ENCODE data around the gene MED13. TPM values are rescaled to one million over a fixed set of nuclear protein-coding genes. Genes with fewer than 3 reads are reported as not detected.

MED13 gene
- total RNA-seq, 4 donors from 2014 or later: 41.9 to 51.7 (median 49.1) TPM

- no peak overlapping the region for H3K4me3 ChIP-seq
- 85% methylated on average over 9 of the region's 9 CpGs for WGBS
- H3K36me3 ChIP-seq: no peaks in the 10 kb centered on the region
- no peak for DNase-seq (ENCODE audit: extremely low spot score)
- no peak overlapping the region for H3K27ac ChIP-seq (replicated peaks in 1 of 4)
- intact Hi-C loops (cut with DNase I): no loop called here
- peaks cover 0 to 5% (median 0%) of the 10 kb centered on the region in 4 donors for H3K4me1 ChIP-seq
- TF ChIP-seq POLR2A (IDR thresholded peaks at IDR 0.05; ENCODE audit: low read depth) (no peak), POLR2AphosphoS5 (IDR thresholded peaks at IDR 0.05) (no peak), EP300 (IDR thresholded peaks at IDR 0.05) (no peak)
- TF ChIP-seq, protein P1, sequence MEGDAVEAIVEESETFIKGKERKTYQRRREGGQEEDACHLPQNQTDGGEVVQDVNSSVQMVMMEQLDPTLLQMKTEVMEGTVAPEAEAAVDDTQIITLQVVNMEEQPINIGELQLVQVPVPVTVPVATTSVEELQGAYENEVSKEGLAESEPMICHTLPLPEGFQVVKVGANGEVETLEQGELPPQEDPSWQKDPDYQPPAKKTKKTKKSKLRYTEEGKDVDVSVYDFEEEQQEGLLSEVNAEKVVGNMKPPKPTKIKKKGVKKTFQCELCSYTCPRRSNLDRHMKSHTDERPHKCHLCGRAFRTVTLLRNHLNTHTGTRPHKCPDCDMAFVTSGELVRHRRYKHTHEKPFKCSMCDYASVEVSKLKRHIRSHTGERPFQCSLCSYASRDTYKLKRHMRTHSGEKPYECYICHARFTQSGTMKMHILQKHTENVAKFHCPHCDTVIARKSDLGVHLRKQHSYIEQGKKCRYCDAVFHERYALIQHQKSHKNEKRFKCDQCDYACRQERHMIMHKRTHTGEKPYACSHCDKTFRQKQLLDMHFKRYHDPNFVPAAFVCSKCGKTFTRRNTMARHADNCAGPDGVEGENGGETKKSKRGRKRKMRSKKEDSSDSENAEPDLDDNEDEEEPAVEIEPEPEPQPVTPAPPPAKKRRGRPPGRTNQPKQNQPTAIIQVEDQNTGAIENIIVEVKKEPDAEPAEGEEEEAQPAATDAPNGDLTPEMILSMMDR (IDR thresholded peaks at IDR 0.05): no peak
- no peaks in the 10 kb centered on the region for H3K9me3 ChIP-seq
- no peaks in the 10 kb centered on the region for H3K27me3 ChIP-seq
Observed at GRCh38 chr17:62090868-62091267, 25.8 kb upstream of the MED13 start.

- Histone ChIP-seq H3K4me1 (peaks cover 0 to 5% (median 0%) of the 10 kb centered on the region in 4 donors), H3K27ac (replicated peaks in 1 of 4) (no peak overlapping the region), H3K9me3 (no peaks in the 10 kb centered on the region), H3K4me3 (no peak overlapping the region), H3K36me3 (no peaks in the 10 kb centered on the region), H3K27me3 (no peaks in the 10 kb centered on the region)
- intact Hi-C loops (cut with DNase I): no loop called here
- WGBS: 86% methylated on average over 7 of the region's 7 CpGs
- no peak for DNase-seq (ENCODE audit: extremely low spot score)
- no peak for TF ChIP-seq EP300 (IDR thresholded peaks at IDR 0.05)
- no peak for TF ChIP-seq POLR2A (IDR thresholded peaks at IDR 0.05; ENCODE audit: low read depth)
Observed at GRCh38 chr17:62090021-62090824, 25.1 kb upstream of the MED13 start.

DNA sequence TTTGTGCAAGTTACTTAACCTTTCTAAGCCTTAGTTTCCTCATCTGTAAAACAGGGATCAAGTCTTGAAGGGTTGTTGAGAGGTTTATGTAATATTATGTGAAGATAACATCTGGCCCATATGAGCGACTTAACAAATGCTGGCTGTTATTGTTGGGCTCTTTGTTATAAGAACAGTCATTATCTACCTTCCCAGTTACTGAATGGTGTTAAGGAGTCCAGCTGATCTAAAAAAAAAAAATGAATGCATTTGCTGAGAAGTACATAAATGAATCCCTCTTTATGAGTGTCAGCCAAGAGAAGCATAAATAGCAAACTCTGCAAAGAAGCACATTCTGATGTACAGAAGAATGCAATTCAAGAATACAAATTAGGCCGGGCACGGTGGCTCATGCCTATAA, 24.3 kb upstream of the MED13 start:
- Histone ChIP-seq H3K36me3 (no peaks in the 10 kb centered on the region), H3K9me3 (no peaks in the 10 kb centered on the region), H3K4me1 (peaks cover 0 to 5% (median 0%) of the 10 kb centered on the region in 4 donors), H3K27ac (replicated peaks in 1 of 4) (no peak overlapping the region), H3K4me3 (no peak overlapping the region), H3K27me3 (no peaks in the 10 kb centered on the region)
- DNase-seq (ENCODE audit: extremely low spot score): no peak
- 75% methylated on average over 3 of the region's 3 CpGs for WGBS
- intact Hi-C loops (cut with DNase I): no loop called here
- TF ChIP-seq, protein P1 (IDR thresholded peaks at IDR 0.05): no peak
- no peak for TF ChIP-seq EP300 (IDR thresholded peaks at IDR 0.05)
- TF ChIP-seq POLR2AphosphoS5 (IDR thresholded peaks at IDR 0.05): no peak
- TF ChIP-seq POLR2A (IDR thresholded peaks at IDR 0.05; ENCODE audit: low read depth): no peak

GRCh38 chr17:62086737-62087136, 21.7 kb upstream of the MED13 start:
- Histone ChIP-seq H3K27ac (replicated peaks in 1 of 4) (no peak overlapping the region), H3K9me3 (no peaks in the 10 kb centered on the region), H3K4me1 (no peaks in the 10 kb centered on the region), H3K36me3 (no peaks in the 10 kb centered on the region), H3K27me3 (peaks cover 0 to 8% (median 0%) of the 10 kb centered on the region in 4 donors), H3K4me3 (no peak overlapping the region)
- 100% methylated on average over 2 of the region's 2 CpGs for WGBS
- no peak for DNase-seq (ENCODE audit: extremely low spot score)
- intact Hi-C loops (cut with DNase I): no loop called here
- TF ChIP-seq POLR2AphosphoS5 (IDR thresholded peaks at IDR 0.05): no peak
- TF ChIP-seq EP300 (IDR thresholded peaks at IDR 0.05): no peak
- TF ChIP-seq POLR2A (IDR thresholded peaks at IDR 0.05; ENCODE audit: low read depth): no peak
- TF ChIP-seq, protein P1 (IDR thresholded peaks at IDR 0.05): no peak

- 70% methylated on average over 7 of the region's 7 CpGs for WGBS
Observed at GRCh38 chr17:62085511-62086408, 20.7 kb upstream of the MED13 start.

More at GRCh38 chr17:62085511-62086408, 20.7 kb upstream of the MED13 start:
- TF ChIP-seq, protein P1 (IDR thresholded peaks at IDR 0.05): no peak
- TF ChIP-seq POLR2AphosphoS5 (IDR thresholded peaks at IDR 0.05) (no peak), EP300 (IDR thresholded peaks at IDR 0.05) (no peak), POLR2A (IDR thresholded peaks at IDR 0.05; ENCODE audit: low read depth) (no peak)
- no peak overlapping the region for H3K27ac ChIP-seq (replicated peaks in 1 of 4)
- no peaks in the 10 kb centered on the region for H3K4me1 ChIP-seq
- no peaks in the 10 kb centered on the region for H3K9me3 ChIP-seq
- no peaks in the 10 kb centered on the region for H3K36me3 ChIP-seq
- intact Hi-C loops (cut with DNase I): no loop called here
- H3K27me3 ChIP-seq: peaks cover 0 to 8% (median 0%) of the 10 kb centered on the region in 4 donors
- DNase-seq (ENCODE audit: extremely low spot score): no peak
- H3K4me3 ChIP-seq: no peak overlapping the region
